ENCODE results near the gene UGDH. TPM values are rescaled to one million over a fixed set of nuclear protein-coding genes. Genes with fewer than 3 reads are reported as not detected.

The UGDH gene
- total and polyA plus RNA-seq, 2 of the 8 experiments (the other 6 are each of a cell fraction or from before 2014, with no cell fraction given): 32.0 to 128 TPM

- no peaks in the 10 kb centered on the region for H4K20me1 ChIP-seq (replicated peaks in 1 of 2; ENCODE audit: control insufficient read depth in 1 of 2, insufficient read depth in 2 of 2, low read length in 2 of 2)
- H3K4me1 ChIP-seq (replicated peaks in 1 of 4; ENCODE audit: control insufficient read depth in 3 of 4, insufficient read depth in 4 of 4, low read length in 3 of 4): peaks cover 0 to 3% (median 0%) of the 10 kb centered on the region in 4 experiments; a peak in 1 of 7 replicates
- H3K14ac ChIP-seq (ENCODE audit: insufficient read length): no peak overlapping the region
- H3K4me2 ChIP-seq (ENCODE audit: insufficient read depth in 1 of 2, low read depth in 2 of 2, low read length in 2 of 2): no peak overlapping the region
- no peak overlapping the region for H3K9ac ChIP-seq (replicated peaks in 1 of 4; ENCODE audit: extremely low read depth in 1 of 4, low read depth in 3 of 4, low read length in 3 of 4)
- H3K23ac ChIP-seq (ENCODE audit: insufficient read length): no peak overlapping the region
- H2BK20ac ChIP-seq (ENCODE audit: low read length): no peak overlapping the region
- H2AK5ac ChIP-seq (ENCODE audit: low read depth, low read length): no peak overlapping the region
- no peaks in the 10 kb centered on the region for H3K79me1 ChIP-seq (ENCODE audit: low read depth, low read length)
- ChIA-PET POLR2A (ENCODE audit: partially characterized antibody) (no interaction called here), CTCF (ENCODE audit: partially characterized antibody) (interaction anchor here (1.6 kb wide), 1 partner anchor 24 kb away, joined by 4 read pairs; no protein-coding TSS in a partner anchor)
- H2BK12ac ChIP-seq (ENCODE audit: low read depth, low read length): no peak overlapping the region
- no peak overlapping the region for H3K18ac ChIP-seq (ENCODE audit: extremely low read depth, low read length)
- no peak overlapping the region for H3K27ac ChIP-seq (ENCODE audit: low read depth, low read length)
- TF ChIP-seq BCL11A (IDR thresholded peaks at IDR 0.05; ENCODE audit: low read depth in 2 of 2, low read length in 2 of 2): no peak
- TF ChIP-seq PHF8 (conservative IDR thresholded peaks at IDR 0.05; ENCODE audit: low read depth, low read length): no peak
- TF ChIP-seq JUN (IDR thresholded peaks at IDR 0.05; ENCODE audit: low read depth, low read length): no peak
- no peak for TF ChIP-seq TAF7 (optimal IDR thresholded peaks at IDR 0.05; ENCODE audit: borderline replicate concordance, low read depth, low read length)
- TF ChIP-seq RBBP5 (IDR thresholded peaks at IDR 0.05; ENCODE audit: borderline replicate concordance, low read depth, low read length): no peak
- TF ChIP-seq USF2 (IDR thresholded peaks at IDR 0.05; ENCODE audit: low read length): no peak
- no peak for TF ChIP-seq SIX5 (IDR thresholded peaks at IDR 0.05; ENCODE audit: low read depth, low read length)
- no peak for TF ChIP-seq TBP (IDR thresholded peaks at IDR 0.05; ENCODE audit: low read depth, low read length)
- no peak for TF ChIP-seq SUZ12 (IDR thresholded peaks at IDR 0.05; ENCODE audit: low read length)
- no peak for TF ChIP-seq POLR2AphosphoS5 (IDR thresholded peaks at IDR 0.05; ENCODE audit: low read depth, low read length)
- H3K9me3 ChIP-seq (ENCODE audit: insufficient read depth in 2 of 2, low read depth in 1 of 2, low read length in 1 of 2): peaks cover 3 to 5% of the 10 kb centered on the region in 2 experiments; a peak in 1 of 4 replicates
- no peak overlapping the region for H2BK120ac ChIP-seq (replicated peaks; ENCODE audit: low read depth, low read length)
- no peak overlapping the region for H2BK5ac ChIP-seq (ENCODE audit: low read depth, low read length)
- DNase-seq (ENCODE audit: low read depth in 1 of 2, low spot score in 2 of 2): no peak
- H4K8ac ChIP-seq (ENCODE audit: extremely low read depth, insufficient read depth, low read length): no peak overlapping the region
- no peak overlapping the region for H3K56ac ChIP-seq (replicated peaks; ENCODE audit: insufficient read length, low read depth, low read length)
- no peak overlapping the region for H3K4me3 ChIP-seq (ENCODE audit: extremely low read depth in 1 of 4, insufficient read depth in 2 of 4, low read depth in 3 of 4, low read length in 4 of 4)
- no peak overlapping the region for H4K5ac ChIP-seq (ENCODE audit: insufficient read length, low read depth, low read length)
- no peaks in the 10 kb centered on the region for H3K27me3 ChIP-seq (replicated peaks in 1 of 4; ENCODE audit: control insufficient read depth in 3 of 4, extremely low read depth in 1 of 4, insufficient read depth in 3 of 4, low read length in 3 of 4)
- no peak overlapping the region for H3K4ac ChIP-seq (replicated peaks; ENCODE audit: insufficient read length, low read depth, low read length)
- 91% methylated on average over 6 of the region's 6 CpGs; no CpG with 5 or more reads in 1 of the 2 experiments for WGBS, 2 experiments (ENCODE audit: extremely low coverage in 1 of 2, insufficient coverage in 1 of 2, insufficient read length in 1 of 2, insufficient replicate concordance in 2 of 2, low coverage in 1 of 2, low lambda C conversion rate in 2 of 2, missing lambda C conversion rate in 1 of 2)
- no peak for FAIRE-seq
- H2BK15ac ChIP-seq (ENCODE audit: low read length): no peak overlapping the region
- peaks cover 0 to 14% (median 3%) of the 10 kb centered on the region in 4 experiments; a peak in 3 of 8 replicates for H3K36me3 ChIP-seq (ENCODE audit: control insufficient read depth in 2 of 4, insufficient read depth in 4 of 4, low read length in 3 of 4)
- H4K91ac ChIP-seq (replicated peaks; ENCODE audit: insufficient read length, low read length): no peak overlapping the region
- no peaks in the 10 kb centered on the region for H3K23me2 ChIP-seq (ENCODE audit: low read depth, low read length)
- no peak overlapping the region for H2AFZ ChIP-seq (ENCODE audit: low read length)
- H3K79me2 ChIP-seq (ENCODE audit: control insufficient read depth in 1 of 2, insufficient read depth in 2 of 2, low read length in 2 of 2): no peaks in the 10 kb centered on the region; a peak in 1 of 4 replicates
These were observed 38.8 kb upstream of the UGDH start for GRCh38 chr4:39565878-39566600.

Measured in H1 (cell line).